Endodermal cell (in vitro differentiated cells): Measurements from ENCODE around the gene SH2B3. TPM values are rescaled to one million over a fixed set of nuclear protein-coding genes. Genes with fewer than 3 reads are reported as not detected.

Source experiments
- DNase-seq: peaks from one replicate; pipeline ENCODE4 v3.0.0-alpha.2; 2017
- H3K27ac ChIP-seq: 2 replicates; pipeline ENCODE4 v1.5.1; 2013; ENCODE audit warnings: mild to moderate bottlenecking, low read depth, low read length, moderate library complexity
- H3K27me3 ChIP-seq: 2 replicates; pipeline ENCODE4 v1.6.1; 2013; ENCODE audit warnings: mild to moderate bottlenecking, low read length, moderate library complexity; ENCODE audit not compliant: insufficient read depth, control insufficient read depth, poor library complexity, severe bottlenecking
- H3K36me3 ChIP-seq: 2 replicates; pipeline ENCODE4 v1.7.0; 2013; ENCODE audit warnings: mild to moderate bottlenecking, low read length, moderate library complexity; ENCODE audit not compliant: control insufficient read depth, insufficient read depth
- H3K4me1 ChIP-seq: one replicate; pipeline ENCODE4 v1.7.0; 2013; ENCODE audit warnings: low read length; ENCODE audit not compliant: control insufficient read depth, insufficient read depth
- H3K4me3 ChIP-seq: 2 replicates; pipeline ENCODE4 v1.5.1; 2013; ENCODE audit warnings: mild to moderate bottlenecking, low read length, moderate library complexity
- H3K9ac ChIP-seq: 2 replicates; pipeline ENCODE4 v1.6.1; 2013; ENCODE audit warnings: mild to moderate bottlenecking, low read length, moderate library complexity; ENCODE audit not compliant: poor library complexity, severe bottlenecking; ENCODE audit errors: extremely low read depth
- H3K9me3 ChIP-seq: 2 replicates; pipeline ENCODE4 v1.6.1; 2013; ENCODE audit warnings: mild to moderate bottlenecking, low read length, moderate library complexity; ENCODE audit not compliant: control insufficient read depth
- H3K27ac Mint-ChIP-seq: 2 replicates; pipeline ENCODE4 v1.8.0; 2020; ENCODE audit warnings: mixed read lengths
- H3K27me3 Mint-ChIP-seq: 2 replicates; pipeline ENCODE4 v1.8.0; 2021; ENCODE audit warnings: mild to moderate bottlenecking, mixed read lengths; ENCODE audit not compliant: insufficient read depth
- H3K36me3 Mint-ChIP-seq: 2 replicates; pipeline ENCODE4 v1.8.0; 2020; ENCODE audit warnings: low read depth, mixed read lengths
- H3K4me1 Mint-ChIP-seq: 2 replicates; pipeline ENCODE4 v1.8.0; 2020; ENCODE audit warnings: mixed read lengths
- H3K4me3 Mint-ChIP-seq: 2 replicates; pipeline ENCODE4 v1.8.0; 2020; ENCODE audit warnings: mild to moderate bottlenecking, moderate library complexity, mixed read lengths
- H3K9me3 Mint-ChIP-seq: 2 replicates; pipeline ENCODE4 v1.8.0; 2020; ENCODE audit warnings: mild to moderate bottlenecking, mixed read lengths
- WGBS, 2 experiments: methylation state at CpG; one replicate each; pipeline versions ENCODE4 v1.1.5 to v1.1.7; 2013; ENCODE audit warnings: missing lambda C conversion rate in 2 of 2, mixed read lengths in 1 of 2; ENCODE audit not compliant: insufficient coverage in 1 of 2, insufficient read length in 1 of 2; 5-methylcytosine and 5-hydroxymethylcytosine counted together
- total RNA-seq, 2 donors: library from RNA; stranded (reverse); fragmentation: NEBNext Ultra II Directional in 1 of 2; extraction: Animal tissue kit (Norgen Biotek cat#: 25700) in 1 of 2; gene quantifications; 2 replicates in 1 of 2; 3 replicates in 1 of 2; pipeline ENCODE4 v1.2.1, GENCODE V29; 2021
- TF ChIP-seq, protein P1 (sequence below): fragments of 200-600 bp; sonication (generic); conservative IDR thresholded peaks from 2 replicates; pipeline ENCODE4 v1.5.0; 2021; ENCODE audit warnings: antibody characterized with exemption, mild to moderate bottlenecking

Gene SH2B3
- total RNA-seq, 2 donors from 2014 or later: 6.8 to 6.9 TPM

DNA sequence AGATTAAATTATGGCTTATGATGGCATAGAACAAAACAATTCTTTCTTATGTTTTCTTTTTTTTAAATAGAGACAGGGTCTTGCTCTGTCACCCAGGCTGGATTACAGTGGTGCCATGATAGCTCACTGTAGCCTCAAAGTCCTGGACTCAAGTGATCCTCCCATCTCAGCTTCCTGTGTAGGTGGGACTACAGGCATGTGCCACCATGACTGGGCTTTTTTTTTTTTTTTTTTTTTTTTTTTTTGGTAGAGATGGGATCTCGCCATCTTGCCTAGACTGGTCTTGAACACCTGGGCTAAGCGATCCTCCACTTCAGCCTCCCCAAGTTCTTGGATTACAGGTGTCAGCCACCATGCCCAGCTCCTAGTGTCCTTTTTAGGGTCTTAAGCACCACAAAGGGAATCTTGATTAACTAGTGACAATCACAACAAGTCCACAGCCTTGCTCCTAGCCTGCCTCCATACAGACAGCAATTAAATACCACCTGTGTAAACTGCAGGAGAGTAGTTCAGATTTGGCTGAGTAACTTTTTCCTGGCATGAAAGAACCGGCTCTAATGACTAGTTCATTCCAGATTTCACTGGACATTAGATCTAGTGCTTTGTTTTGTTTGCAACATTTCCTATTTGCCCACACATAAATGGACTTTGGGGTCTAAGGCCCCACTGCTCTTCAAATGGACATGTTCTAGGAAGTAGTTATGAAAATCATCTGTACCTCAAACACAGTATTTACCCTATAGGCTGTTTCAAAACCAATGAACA is 61.6 kb downstream of the SH2B3 start:
- H3K9ac ChIP-seq: no peak overlapping the region
- no peaks in the 10 kb centered on the region for H3K27me3 ChIP-seq
- Mint-ChIP-seq H3K36me3 (peaks cover 63% of the 10 kb centered on the region), H3K9me3 (no peaks in the 10 kb centered on the region), H3K27me3 (no peaks in the 10 kb centered on the region), H3K27ac (peak overlapping the region; percentile 61), H3K4me3 (no peak overlapping the region), H3K4me1 (peaks cover 5% of the 10 kb centered on the region)
- H3K27ac ChIP-seq: no peak overlapping the region
- peaks cover 5% of the 10 kb centered on the region for H3K4me1 ChIP-seq
- no peak overlapping the region for H3K4me3 ChIP-seq
- WGBS, 2 experiments: 97 to 100% methylated on average over 2 to 3 of the region's 3 CpGs
- H3K9me3 ChIP-seq: no peaks in the 10 kb centered on the region
- H3K36me3 ChIP-seq: peaks cover 69% of the 10 kb centered on the region
- DNase-seq: no peak
- TF ChIP-seq, protein P1, sequence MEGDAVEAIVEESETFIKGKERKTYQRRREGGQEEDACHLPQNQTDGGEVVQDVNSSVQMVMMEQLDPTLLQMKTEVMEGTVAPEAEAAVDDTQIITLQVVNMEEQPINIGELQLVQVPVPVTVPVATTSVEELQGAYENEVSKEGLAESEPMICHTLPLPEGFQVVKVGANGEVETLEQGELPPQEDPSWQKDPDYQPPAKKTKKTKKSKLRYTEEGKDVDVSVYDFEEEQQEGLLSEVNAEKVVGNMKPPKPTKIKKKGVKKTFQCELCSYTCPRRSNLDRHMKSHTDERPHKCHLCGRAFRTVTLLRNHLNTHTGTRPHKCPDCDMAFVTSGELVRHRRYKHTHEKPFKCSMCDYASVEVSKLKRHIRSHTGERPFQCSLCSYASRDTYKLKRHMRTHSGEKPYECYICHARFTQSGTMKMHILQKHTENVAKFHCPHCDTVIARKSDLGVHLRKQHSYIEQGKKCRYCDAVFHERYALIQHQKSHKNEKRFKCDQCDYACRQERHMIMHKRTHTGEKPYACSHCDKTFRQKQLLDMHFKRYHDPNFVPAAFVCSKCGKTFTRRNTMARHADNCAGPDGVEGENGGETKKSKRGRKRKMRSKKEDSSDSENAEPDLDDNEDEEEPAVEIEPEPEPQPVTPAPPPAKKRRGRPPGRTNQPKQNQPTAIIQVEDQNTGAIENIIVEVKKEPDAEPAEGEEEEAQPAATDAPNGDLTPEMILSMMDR: no peak

DNA sequence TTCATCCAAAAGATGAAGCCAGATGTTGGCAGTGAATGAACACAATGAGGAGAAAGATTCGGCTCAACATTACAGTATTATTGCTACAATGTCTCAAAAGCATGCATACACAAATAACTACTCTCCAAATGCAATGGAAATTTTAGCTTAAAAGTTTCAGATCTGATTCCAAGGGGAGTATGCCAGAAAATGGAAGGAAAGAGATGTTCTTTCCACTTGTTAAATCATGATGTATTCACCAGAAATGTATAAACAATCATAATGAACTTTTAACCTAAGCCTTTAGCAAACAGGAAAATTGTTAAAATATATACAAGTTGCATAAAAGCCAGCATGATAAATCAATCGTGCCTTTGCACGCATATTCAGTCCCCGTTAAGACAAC is 62.1 kb downstream of the SH2B3 start:
- H3K9me3 ChIP-seq: no peaks in the 10 kb centered on the region
- no peak overlapping the region for H3K27ac ChIP-seq
- H3K4me1 Mint-ChIP-seq: no peaks in the 10 kb centered on the region
- H3K27me3 ChIP-seq: no peaks in the 10 kb centered on the region
- peaks cover 63% of the 10 kb centered on the region for H3K36me3 Mint-ChIP-seq
- DNase-seq: no peak
- peak overlapping the region; percentile 61 for H3K27ac Mint-ChIP-seq
- no peak overlapping the region for H3K4me3 ChIP-seq
- H3K4me1 ChIP-seq: no peaks in the 10 kb centered on the region
- no peaks in the 10 kb centered on the region for H3K27me3 Mint-ChIP-seq
- peaks cover 70% of the 10 kb centered on the region for H3K36me3 ChIP-seq
- 95 to 100% methylated on average over 3 to 4 of the region's 4 CpGs for WGBS, 2 experiments
- no peak overlapping the region for H3K4me3 Mint-ChIP-seq
- no peaks in the 10 kb centered on the region for H3K9me3 Mint-ChIP-seq
- TF ChIP-seq, protein P1: no peak
- no peak overlapping the region for H3K9ac ChIP-seq

DNA sequence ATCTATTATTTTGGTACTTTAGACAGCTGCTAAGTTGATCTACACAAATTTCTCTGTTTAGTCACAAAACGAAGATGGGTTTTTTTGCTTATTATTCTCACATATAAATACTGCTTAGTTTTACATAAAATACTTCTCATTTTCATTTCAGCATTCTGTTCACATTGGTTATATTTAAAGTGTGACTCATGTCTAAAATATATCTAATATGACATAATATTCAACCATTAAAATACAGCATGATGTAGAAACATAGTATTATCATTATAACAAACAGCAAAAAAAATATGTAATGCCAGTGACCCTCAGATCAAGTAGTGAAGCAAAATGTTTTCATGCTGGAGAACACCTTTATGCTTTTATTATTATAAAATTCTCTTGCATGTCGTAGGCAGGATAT is 63.7 kb downstream of the SH2B3 start:
- TF ChIP-seq, protein P1: no peak
- no peaks in the 10 kb centered on the region for H3K4me1 ChIP-seq
- H3K9ac ChIP-seq: no peak overlapping the region
- H3K36me3 Mint-ChIP-seq: peaks cover 63% of the 10 kb centered on the region
- H3K36me3 ChIP-seq: peaks cover 64% of the 10 kb centered on the region
- H3K4me1 Mint-ChIP-seq: no peaks in the 10 kb centered on the region
- H3K27me3 ChIP-seq: no peaks in the 10 kb centered on the region
- H3K9me3 Mint-ChIP-seq: no peaks in the 10 kb centered on the region
- no peak for DNase-seq
- H3K9me3 ChIP-seq: no peaks in the 10 kb centered on the region
- no peak overlapping the region for H3K4me3 Mint-ChIP-seq
- no peak overlapping the region for H3K4me3 ChIP-seq
- no peaks in the 10 kb centered on the region for H3K27me3 Mint-ChIP-seq
- H3K27ac Mint-ChIP-seq: no peak overlapping the region
- 100% methylated on average over 1 of the region's 2 CpGs; no CpG with 5 or more reads in 1 of the 2 experiments for WGBS, 2 experiments
- no peak overlapping the region for H3K27ac ChIP-seq
